NCI-H69 (cell line): ENCODE results near the gene MAPK14.
"Not testable (repeated sequence)": the region's sequence is repeated elsewhere in the genome, so short reads cannot be mapped to it uniquely, and the experiment has no call there.

Experiments
- DNase-seq: peaks from one replicate; lab custom pipeline; 2025; lab: John Stamatoyannopoulos, UW

Gene MAPK14

DNA sequence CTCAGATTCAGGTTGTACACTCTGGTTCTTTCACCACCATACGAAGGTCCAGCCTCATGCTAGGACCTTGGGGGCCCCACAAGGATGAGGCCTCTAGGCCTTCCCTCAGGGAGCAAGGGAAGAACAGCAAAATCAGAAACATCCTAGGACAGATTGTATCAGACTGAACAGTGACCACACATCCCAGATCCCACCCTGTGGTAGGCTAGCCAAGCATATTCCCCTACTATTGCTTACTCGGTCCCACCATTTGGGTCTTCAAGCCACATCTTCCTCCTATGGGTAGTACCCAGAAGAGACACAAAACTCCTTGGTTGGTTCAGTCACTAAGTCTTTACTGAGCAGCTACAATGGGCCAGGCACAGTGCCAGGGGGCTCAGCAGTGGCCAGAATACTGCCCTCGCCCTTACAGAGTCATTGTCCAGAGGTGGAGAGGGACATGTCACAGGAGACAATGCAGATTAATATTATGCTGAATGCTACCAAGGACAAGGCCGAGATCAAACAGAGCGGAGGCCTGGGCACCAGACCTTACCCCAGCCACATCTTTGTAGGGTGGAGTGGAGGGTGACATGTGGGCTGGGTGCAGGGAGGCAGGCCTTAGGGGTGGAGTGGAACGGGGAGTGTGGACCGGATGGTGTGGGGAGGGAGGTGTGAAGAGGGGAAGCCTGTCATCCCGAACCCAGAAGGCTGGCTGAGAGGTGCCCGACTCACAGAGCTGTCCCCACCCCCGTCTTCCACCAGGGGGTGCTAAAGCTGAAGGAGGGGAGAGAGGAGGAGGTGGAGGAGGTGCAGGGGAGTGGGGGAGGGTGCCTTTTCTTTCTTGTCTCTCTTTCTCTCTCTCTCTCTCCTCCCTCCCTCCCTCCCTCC, 95.9 kb downstream of the MAPK14 start:
- DNase-seq: peak; percentile 90

DNA sequence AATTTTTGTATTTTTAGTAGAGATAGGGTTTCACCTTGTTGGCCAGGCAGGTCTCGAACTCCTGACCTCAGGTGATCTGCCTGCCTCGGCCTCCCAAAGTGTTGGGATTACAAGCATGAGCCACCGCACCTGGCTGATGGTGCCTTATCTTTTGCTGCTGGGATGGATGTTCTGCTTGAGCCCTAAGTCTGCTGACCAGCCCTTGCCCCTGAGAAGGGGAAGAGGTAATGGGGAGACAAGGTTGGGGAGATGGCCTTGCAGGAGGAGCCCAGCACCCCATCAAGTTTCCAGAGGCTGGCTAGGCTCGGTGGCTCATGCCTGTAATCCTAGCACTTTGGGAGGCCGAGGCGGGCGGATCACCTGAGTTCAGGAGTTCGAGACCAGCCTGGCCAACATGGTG, 96.7 kb downstream of the MAPK14 start:
- DNase-seq: not testable (repeated sequence)

DNA sequence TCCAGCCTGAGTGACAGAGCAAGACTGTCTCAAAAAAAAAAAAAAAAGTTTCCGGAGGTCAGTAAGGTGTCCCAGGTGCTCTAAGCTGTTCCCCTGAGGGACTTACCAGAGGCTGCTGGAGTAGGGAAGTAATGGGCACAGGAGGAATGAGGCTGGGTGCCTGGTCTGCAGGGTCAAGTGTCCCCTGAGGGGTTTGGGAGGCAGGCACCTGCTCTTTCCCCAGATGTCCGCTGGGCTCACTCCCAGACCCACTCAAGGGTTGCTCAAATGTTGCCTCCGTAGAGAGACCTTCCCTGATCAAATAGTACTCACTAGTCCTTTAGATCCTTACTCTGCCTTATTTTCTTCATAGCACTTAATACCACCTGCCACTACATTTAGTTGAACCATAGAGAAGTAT, 97.3 kb downstream of the MAPK14 start:
- DNase-seq: no peak

DNA sequence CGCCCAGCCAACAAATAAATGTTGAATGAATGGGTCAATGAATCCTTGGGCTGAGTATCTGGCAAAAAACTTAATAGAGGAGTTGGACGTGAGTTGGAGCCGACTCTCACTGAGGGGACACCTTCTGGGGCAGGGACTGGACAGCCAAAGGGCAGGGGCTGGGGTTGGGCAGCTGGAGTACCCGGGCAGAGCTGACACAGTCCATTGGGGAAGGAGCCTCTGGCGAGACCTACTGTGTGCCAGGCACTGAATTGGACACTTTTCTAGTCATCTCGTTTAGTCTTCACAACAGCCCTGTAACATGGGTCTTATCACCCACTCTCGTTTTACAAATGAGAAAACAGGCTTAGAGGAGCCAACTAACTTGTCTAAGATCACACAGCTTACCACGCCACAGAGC, 98.0 kb downstream of the MAPK14 start:
- no peak for DNase-seq

DNA sequence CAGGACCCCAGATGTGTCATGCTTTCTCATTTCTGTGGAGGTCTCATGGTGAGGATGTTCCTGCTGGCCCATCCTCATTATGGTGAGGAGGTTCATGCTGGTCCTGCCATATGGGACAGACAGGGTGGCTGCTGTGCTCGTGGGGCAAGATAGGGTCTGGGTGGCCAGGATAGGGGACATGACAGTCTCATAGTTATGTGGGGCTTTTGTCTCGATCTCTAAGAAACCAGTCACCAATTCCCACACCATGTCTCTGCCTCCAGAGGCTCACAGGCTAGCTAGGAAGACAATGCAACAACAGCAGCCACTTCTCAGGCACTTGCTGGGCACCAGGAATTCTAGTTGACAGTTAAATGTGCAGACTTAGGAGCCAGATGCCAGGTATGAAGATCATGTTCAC, 98.5 kb downstream of the MAPK14 start:
- DNase-seq: no peak

DNA sequence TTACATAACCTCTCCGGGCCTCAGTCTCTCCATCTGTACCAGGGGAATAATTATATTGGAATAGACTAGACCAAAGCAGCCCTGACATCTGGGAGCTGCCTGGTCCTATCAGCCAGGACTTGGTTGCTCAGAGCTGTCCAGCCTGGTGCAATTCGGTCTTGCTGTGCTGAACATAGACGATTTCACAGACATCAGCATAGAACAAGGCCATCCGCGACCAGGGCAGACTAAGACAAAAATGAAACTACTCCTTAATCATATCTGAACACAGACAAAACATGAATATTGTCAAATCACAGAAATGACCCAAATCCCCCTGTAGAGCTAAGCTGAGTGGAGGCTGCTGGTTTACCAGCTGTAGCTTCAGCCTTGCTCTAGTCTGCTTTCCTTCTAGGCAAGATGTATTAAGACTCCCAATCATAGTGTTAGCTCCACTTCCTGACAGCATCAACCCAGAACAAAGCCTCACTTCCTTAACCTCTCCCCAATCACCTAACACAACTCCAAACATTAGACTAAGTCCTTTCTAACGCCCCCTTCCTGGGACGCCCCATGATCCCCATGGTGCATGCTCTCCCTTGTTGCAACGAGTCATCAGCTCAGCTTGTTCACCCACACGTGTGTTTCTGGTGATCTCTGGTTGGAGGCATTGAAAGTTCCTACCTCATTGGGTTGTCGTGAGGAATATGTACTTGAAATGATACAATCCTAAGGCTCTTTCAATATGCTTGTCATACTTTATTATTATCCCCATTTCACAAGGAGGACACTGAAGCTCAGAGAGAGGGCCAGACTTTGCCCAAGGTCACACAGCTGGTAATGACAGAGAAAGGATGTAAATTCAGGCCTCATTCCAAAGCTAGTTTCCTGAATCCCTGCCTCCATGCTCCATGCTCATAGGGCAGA, 99.2 kb downstream of the MAPK14 start:
- no peak for DNase-seq

DNA sequence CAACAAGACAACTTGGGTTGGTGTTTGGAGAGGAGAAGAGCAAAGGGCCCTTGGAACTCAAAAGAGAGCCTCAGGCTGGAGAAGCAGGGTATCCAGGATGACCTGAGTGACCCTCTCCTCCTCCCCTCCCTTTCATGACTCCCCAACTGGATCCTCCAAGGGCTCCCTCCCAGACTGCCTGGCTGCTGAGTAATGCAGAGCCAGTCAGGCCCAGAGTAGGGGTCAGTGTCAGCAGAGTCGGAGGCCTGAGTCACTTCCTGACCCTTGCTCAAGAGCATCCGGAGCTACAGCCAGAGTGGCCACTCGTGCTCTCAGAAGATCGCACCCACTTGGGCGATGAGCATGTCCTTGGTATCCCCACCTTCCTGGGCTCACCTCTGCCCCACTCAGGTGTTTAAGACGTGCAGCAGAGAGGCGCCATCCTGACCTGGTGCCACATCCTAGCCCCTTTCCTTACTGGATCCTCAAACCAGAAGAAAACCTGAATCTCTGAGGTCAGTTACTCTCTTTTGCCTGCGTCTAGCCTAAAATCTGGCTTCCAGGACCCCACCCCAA, 99.9 kb downstream of the MAPK14 start:
- DNase-seq: no peak

DNA sequence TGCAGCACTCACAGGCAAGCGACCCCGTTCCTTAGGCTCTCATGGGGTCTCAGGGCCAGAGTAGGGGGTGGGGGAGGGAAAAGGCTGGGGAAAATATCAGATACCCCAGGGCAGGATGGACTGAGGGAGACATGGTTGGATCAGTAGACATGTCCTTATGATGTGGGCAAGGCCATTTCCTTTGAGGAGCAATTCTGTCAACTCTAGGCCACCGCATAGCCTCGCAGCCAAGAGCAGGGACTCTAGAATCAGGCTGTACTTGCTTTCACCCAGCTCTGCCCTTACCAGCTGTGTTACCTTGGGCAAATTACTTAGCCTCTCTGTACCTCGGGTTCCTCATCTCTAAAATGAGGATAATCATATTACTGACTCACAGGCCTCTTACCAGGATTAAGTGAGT, 100.5 kb downstream of the MAPK14 start:
- no peak for DNase-seq

DNA sequence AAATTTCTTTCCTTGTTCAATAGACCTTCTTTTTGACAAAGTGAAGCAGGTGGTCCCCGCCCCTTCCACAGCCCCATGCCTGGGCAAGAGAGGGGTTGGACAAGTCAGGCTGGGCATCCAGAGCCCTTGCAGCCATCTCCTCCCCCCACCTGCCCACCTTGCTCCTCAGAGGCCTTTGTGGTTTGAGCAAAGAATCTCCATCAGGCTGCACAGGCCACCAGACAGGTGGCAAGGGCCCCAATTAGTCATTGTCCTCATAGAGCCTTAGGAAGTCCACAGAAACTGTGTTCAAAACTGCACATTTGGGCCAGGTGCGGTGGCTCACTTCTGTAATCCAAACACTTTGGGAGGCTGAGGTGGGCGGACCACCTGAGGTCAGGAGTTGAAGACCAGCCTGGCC, 101.2 kb downstream of the MAPK14 start:
- DNase-seq: peak; percentile 40

DNA sequence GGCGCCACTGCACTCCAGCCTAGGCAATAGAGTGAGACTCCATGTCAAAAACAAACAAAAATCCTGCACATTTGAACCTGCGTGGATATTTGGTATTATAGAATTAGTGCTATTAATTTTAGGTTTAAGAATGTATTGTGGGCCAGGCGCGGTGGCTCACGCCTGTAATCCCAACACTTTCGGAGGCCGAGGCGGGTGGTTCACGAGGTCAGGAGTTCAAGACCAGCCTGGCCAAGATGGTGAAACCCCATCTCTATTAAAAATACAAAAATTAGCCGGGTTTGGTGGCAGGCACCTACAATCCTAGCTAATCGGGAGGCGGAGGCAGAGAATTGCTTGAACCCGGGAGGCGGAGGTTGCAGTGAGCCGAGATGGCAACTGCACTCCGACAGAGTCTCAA, 101.7 kb downstream of the MAPK14 start:
- not testable (repeated sequence) for DNase-seq

DNA sequence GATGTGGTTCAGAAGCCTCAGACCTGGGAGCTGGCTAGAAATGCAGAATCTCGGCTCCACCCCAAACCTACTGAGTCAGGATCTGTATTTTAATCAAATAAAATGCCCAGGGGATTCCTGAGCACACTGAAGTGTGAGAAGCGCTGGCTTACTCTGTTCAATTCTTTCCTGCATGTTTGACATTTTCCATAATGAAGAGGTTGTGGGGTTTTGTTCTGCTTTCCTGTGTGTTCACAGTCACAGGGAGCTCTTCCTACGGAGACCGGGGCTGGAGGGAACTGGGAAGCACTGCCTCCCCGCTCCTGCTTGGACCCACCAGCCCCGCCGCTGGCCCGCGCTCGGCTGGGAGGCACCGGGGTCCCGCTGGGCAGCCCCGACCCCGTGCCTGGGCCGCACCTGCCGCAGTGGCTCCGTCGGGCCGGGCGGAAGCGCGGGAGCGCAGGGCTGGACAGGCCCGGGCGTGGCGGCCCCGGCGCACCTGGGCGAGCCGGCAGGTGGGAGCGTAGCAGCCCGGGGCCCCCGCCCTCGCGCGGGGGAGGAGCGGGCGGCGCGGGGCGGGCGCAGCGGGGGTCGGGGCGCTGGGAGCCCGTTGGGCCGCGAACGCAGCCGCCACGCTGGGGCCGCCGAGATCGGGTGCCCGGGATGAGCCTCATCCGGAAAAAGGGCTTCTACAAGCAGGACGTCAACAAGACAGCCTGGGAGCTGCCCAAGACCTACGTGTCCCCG, 102.5 kb downstream of the MAPK14 start, which contains the start of gene MAPK13:
MAPK13 (plus strand) TSS at position 573 of the 726 bp plus-strand sequence; CDS start at position 643, 70 bp downstream.
- DNase-seq: peak; percentile 92

DNA sequence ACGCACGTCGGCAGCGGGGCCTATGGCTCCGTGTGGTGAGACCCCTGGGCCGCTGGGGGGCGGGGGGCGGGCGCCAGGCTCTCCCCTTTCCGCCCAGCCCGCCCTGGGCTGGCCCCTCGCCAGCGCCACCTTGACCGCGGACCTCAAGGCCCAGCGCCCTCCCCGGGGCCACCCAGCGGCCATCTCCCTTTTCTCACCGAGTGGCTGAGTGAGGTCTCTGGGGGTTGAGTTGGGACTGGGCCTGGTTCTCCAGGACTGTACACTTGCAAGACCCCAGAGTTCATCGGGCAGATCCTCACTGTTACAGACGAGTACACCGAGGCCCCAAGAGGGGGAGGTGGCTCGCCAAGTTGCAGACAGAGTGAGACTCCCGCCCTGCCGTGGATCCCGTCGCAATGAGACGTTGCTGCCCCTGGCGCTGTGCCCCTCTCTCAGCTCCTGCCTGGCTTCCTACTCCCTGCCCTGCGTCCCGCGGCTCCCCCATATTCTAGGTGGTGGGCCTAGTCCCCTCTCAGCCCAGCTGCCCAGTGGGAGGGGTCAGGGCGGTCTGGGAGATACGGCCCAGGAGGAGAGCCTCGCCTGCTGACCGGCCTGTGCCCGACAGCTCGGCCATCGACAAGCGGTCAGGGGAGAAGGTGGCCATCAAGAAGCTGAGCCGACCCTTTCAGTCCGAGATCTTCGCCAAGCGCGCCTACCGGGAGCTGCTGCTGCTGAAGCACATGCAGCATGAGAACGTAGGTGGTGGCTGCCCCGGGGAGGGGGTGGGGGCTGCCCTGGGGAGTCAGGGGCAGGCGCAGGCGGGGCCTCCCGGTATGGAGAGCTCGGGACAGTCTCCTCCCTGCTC, 103.3 kb downstream of the MAPK14 start:
- DNase-seq: peak; percentile 91

DNA sequence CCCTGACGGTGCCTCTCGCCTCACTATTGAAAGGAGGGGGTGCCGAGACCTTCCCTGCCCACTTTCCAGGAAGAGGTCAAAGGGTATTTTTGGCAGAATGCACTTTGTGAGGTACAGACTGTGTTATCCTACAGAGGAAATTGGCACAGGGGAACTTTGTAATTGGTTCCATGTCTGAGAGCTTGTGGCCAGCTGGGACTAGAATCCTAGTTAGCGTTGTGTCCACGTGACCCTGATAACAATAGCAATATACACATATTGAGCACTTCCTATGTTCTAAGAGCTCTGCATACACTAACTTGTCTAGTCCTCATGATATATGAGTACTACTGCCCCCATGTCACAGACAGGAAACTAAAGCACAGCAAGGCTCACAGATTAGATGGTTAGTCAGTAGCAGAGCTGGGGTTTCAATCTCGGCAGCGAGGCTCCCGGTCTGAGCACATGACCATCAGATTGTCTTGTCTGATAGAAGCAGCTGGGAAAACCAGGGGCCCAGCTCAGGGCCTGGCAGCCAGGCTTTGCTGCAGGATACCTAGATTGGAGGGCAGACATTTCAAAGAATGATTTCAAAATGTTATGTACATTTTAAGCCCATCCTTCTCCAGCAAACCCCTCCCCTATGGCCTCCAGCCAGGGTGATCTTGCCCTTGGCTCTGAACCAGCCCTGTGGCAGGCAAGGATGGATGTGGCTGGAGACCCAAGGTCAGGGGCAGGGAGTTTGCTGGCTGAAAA, 104.1 kb downstream of the MAPK14 start:
- peak; percentile 91 for DNase-seq

DNA sequence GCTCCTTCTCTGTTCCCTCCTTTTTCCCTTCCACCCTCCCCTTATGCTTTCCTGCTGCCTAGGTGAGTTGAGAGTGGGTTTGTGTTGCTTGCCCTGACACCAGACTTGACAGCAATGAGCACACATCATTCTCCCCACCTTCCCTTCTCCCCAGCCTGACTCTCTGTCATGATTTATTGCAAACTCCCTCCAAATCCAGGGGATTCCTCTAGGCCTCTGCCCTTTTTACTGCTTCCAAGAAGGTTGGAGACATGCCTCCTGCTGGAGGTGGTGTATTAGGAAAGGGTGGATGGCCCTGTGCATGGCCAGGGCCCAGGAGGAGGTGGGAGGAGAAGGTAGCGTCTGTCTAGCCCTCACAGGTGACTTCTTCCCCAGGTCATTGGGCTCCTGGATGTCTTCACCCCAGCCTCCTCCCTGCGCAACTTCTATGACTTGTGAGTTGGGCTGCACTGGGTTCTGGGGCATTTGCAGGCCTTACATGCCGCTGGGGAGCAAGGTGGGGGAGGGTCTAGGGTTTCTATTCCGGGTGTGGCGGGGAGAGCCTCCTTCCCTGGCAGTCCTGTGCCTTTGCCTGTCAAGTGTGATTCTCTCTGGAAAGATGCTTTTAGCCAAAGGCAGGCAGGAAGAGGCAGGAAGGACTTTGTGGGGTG, 104.8 kb downstream of the MAPK14 start:
- DNase-seq: no peak

DNA sequence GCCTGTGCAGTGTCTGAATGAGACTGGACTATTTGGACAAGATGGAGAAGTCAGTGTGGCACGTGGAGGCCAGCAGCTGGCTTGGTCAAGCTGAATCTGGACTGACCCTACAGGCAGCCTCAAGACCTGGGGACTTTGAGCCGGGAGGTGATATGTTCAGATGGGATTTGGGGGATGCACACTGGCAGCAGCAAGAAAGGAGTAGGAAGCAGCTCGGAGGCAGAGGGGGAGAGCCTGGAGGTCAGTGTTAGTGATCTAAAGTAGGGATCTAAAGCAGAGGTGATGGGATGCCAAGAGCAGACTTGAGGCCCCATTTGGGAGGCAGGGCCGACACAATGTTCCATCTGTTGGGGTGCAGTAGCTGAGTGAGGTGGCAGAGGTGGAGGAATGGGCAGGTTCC, 105.5 kb downstream of the MAPK14 start:
- DNase-seq: no peak

DNA sequence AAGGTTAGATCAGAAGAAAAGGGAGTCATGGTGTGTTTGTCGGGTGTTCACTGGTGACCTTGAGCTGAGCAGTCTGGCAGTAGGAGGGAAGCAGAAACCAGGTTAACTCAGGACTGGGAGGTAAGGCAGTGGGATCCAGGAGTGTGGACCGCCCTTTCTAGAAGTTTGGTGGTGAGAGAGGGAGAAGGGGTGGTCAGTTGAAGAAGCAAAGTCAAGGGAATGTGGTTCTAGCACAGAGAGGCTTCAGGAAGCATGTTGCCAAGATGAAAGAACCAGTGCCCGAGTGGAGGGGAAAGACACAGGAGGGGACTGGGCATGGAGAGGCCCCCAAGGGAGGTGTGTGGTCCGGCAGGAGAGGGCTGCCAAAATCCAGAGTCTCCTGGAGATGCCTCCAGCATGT, 106.3 kb downstream of the MAPK14 start:
- DNase-seq: no peak

DNA sequence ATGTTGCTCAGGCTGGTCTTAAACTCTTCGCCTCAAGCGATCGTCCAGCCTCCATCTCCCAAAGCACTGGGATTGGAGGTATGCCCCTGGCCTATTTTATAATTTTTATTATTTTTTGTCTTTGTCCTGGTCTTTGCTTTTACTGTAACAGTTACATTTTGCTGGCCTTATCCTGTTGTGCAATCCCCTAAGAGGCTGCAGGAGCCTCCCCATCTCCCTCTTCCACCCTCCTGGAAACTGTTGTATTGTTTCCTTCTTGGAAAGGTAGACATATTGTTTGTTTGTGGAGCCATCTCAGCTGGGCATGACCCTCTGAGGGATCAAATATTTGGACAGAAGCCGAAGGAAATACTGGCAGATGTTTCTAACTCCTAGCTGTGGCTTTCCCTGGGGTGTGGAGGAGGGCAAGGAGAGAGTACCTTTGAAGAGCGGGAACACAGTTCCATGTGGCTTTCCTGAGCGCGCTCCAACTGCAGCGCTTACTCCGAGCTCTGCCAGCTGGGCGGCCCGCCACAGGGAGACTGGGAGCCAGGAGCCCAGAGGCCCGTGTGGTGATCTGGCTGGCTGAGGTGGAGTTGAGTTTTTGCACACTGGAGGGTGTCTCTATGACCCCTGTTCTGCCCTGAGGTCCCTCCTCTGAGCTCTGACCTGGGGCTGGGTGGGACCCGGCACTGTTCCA, 107.6 kb downstream of the MAPK14 start:
- peak; percentile 35 for DNase-seq

DNA sequence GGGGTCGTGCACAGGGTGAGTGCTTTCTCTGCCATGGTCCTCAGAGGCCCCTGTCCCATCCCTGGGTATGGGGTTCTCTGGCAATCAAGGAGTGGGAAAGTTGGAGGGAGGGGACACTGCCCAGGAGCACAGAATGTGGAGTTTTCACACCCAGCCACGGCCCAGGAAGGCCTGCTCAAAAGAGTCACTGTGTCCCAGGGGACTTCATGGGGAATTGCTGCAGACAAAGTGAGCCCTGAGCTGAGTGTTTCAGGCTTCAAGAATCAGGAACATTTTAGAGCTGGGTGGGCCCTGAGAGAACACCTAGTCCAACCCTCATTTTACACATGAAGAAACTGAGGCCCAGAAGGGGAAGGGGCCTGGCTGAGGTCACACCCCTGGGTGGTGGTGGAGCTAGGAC, 108.4 kb downstream of the MAPK14 start:
- DNase-seq: no peak

DNA sequence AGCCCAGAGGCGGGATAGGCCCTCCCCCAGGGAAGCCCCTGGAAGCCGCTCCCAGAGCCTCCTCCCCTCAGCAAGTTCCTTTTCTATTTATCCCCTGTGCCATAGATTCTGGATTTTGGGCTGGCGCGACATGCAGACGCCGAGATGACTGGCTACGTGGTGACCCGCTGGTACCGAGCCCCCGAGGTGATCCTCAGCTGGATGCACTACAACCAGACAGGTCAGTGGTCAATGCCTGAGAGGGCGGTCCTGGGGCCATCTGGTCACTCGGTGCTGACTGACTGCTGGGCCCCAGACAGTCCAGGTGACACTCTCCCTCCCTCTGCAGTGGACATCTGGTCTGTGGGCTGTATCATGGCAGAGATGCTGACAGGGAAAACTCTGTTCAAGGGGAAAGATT, 108.9 kb downstream of the MAPK14 start:
- no peak for DNase-seq
